Measurements from ENCODE around the gene SLC25A41.

The SLC25A41 gene

DNA sequence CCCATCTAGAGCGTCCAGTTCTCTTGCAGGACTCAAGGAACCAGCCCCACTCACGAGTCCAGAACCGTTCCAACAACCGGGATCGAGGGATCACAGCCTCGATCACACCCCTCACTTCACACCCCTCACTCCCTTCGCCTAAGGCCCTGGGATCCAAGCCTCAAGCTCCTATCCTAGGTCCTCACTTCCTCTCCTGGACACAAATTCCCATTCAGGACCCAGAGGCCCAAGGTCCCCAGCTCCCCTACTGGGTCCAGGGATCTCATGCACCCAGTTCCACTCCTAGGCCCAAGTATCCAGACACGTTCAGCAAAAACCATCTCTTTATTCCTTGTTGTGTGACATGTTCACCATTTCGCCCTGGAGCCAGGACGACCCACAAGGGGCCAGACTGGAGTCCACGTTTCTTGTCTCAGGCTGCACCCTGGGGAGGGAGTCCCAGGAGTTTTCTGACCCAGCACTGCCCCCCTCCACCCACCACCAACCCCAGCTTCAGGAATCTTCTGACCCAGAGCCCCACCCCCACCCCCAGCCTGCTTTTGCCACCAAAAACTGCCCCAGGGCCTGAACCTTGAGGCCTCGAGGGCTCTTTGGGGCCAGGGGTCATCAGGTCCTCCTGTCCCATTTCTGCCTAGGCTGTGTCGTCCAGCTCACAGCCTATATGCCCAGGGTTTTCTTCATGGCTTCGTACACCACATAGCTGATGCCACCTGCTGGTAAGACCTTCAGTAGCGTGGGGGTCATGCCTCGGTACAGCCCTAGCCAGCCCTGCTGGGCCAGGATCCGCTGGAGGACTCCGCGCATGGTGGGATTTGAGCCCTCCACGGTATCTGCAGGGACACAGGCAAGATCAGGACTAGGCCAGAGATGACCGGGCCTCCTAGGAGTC is 7.6 kb downstream of the SLC25A41 start:
- no peak for DNase-seq

- peak; percentile 99 for DNase-seq
Measured at GRCh38 chr19:6424939-6425731, 8.4 kb downstream of the SLC25A41 start.

DNA sequence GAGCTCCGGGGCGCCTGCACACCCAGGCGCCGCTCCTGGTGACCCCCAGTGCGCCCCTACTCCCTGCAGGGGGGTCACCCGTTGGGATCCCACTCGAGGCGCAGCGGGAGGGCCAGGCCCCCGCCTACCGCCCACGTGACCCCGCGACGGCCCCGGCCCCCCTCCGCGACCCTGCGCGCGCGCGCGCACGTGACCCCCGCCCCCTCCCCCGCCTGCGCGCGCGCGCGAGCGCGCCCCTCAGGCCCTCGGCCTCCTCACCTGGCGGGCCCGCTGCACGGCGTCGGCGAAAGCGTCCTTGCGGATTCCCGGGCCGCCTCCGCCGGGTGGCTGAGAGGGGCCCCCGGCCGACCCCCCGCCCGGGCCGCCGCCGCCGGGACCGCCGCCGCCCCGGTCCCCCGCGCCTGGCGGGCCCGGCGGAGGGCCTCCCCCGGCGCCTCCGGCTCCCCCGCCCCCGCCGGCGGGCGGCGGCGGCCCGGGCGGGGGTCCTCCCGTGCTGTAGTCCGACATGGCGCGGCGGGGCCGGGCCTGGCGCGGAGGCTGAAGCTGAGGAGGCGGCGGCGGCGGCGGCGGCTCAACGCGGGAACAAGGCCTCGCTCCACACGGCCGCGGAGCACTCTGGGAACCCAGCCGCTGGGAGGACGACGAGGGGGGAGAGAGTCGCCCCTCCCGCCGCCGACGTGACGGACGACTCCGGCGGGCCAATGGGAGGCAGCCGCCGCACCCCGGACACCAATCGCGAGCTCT is 9.2 kb downstream of the SLC25A41 start, which contains the start of gene KHSRP:
Gene KHSRP (minus strand): TSS at position 617 of the 744 bp plus-strand sequence. CDS start 110 bp downstream, at position 507.
- DNase-seq, result peak; percentile 27

GRCh38 chr19:6423499-6424194 is 9.9 kb downstream of the SLC25A41 start:
- DNase-seq, result no peak

- no peak for DNase-seq
Measured at GRCh38 chr19:6421075-6422014, 12.2 kb downstream of the SLC25A41 start.

- DNase-seq, result no peak
Measured at GRCh38 chr19:6418562-6418932, 15.0 kb downstream of the SLC25A41 start.

GRCh38 chr19:6417713-6418561 is 15.6 kb downstream of the SLC25A41 start:
- no peak for DNase-seq

DNA sequence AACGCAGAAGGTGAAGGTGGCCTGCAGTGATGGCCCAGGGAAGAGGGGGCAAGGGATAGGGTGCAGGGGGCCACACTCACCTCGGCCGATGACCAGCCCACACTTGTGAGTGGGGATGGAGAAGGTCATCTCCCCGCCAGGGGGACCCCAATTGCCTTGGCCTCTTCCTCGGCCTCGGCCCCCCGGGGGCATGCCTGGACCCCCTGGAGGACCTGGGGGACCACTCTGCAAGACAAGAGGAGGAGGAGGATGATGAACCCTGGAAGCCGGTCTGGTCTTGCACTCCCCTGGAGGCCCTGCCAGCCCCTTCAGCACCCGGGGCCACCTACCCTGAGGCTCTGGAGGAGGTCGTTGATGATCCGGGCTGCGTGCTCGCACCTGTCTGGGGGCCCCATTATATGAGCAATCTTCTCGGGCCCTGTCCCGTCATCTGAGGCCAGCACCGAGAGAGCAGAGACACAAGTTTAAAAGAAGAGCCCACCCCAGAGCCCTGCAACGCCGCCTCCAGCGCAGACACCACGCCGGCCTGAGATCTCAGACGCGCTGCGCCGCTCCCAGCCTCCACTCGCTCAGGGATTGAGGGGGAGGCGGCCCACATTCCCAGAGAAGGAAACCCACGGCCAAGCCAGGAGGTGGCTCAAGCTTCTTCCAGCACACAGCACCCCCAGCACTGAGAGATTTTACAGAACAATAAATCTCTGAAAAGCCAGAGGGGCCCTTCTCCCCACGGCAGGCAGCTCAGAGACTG is 16.7 kb downstream of the SLC25A41 start:
- DNase-seq, result no peak

GRCh38 chr19:6415591-6416190 is 17.9 kb downstream of the SLC25A41 start:
- no peak for DNase-seq

DNA sequence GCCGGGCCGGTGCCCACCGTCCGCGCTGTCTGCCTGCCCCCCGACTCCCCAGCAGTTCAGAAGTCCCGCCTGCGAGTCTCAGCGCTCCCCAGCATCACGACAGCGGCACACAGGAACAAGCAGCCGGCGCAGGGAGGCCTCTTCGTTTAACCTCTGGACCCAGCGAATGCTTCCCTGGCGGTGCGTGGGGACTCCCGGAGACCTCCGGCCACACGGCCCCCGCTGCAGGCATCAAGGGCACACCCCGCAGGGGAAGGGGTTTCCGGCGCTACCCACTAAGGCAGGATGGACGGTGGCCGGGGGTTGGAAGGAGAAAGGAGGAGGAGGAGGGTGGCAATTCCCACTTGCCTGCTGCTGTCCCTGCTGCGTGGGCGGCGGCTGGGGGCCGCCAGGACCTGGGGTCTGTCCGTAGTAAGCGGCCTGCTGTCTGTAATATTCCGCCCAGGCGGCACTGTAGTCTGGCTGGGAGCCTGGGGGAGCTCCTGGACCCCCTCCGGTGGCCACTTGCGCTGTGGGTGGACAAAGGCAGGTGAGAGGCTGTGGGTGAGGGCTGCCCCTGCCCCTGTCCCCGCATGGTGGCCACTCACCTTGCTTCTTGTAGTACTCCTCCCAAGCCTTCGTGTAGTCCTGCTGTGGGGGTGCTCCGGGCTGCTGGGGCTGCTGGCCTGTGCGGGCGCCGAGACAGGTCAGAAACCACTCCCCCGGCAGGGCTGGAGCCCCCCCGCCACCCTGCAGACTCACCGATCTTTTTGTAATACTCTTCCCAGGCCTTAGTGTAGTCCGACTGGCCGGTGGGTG is 18.6 kb downstream of the SLC25A41 start:
- DNase-seq, result no peak

DNA sequence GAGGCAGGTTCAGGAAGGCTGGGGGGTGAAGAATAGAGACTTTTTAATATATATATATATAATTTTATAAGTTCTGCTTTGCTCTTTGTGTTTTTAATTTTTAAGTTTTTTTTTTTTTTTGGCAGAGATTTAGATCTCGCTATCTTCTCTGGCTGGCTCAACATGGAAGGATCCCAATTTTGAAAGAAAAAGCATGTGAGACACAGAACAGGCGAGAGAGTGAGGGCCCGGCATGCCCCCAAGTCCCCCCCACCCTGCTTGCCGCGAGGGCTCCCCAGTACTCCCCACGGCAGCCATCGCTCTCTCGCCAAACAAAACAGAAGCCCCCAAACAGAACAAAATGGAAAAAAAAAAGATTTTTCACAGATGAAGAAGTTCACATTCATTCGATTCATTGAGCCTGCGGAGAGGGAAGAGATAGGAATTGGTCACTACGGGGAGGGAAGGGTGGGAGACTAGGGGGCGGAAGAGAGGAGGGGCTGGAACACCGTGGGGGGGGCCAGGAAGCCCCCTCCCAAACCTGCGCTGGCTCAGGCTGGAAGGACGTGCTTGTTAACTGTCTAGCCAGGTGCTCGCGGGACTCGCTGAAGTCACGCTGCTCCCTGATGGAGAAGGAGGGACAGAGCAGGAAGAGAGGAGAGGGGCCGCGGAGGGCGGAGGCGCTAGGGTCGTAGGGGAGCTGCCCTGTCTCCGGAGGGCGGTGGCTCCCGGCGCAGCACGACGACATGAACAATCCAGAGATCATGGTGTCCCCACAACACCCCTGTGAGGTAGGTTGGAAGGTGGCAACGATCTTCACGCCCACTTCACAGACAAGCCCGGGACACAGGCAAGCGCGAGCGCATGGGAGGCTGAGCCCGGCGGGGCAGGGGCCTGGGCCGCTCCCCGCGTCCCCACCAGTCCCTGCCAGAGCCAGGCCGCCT is 19.6 kb downstream of the SLC25A41 start:
- DNase-seq, result no peak

GRCh38 chr19:6413291-6413690 is 20.3 kb downstream of the SLC25A41 start:
- no peak for DNase-seq

DNA sequence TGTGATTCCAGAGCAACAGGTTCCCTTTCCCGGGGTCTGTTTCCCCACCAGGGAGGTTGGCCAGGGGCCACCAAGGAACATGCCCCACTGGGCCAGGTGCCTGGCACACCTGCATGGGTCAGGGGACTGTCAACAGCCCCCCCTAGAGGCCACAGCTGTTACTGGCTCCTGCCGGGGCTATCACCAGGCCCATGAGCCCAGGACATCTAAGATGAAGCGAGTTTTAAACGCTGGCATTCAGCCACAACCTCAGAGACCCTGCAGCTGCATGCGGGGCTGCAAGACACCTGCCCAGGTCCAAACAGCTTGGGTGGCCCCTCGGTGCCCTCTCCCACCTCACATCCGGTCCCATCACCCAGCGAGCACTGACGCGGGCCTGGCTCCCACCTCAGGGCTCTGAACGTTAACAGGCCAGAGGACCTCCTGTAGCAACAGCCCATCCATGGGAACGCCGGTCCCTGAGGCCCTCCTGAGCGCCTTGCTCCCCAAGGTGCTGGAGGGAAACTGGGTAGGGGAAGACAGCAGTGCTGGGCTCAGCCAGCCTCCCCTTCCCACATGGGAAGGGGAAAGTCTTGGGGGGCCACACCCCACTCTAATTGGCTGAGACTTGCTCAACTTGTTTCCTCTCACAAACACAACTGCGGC is 21.0 kb downstream of the SLC25A41 start:
- DNase-seq, result peak; percentile 13

- no peak for DNase-seq
Measured at GRCh38 chr19:6412061-6412446, 21.5 kb downstream of the SLC25A41 start.

DNA sequence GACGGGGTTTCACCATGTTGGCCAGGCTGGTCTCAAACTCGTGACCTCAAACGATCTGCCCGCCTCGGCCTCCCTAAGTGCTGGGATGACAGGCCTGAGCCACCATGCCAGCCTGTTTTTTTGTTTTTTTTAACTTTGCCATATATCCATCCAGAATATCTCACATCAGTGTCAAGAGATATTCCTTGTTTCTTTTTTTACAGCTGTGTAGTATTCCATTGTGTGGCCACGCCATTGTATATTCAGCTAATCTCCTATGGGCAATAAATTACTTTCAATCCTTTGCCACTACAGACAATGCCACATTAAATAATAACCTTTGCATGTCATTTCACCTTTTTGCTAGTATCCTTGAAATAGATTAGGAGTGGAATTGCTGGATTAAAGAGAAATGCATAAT is 24.2 kb downstream of the SLC25A41 start:
- DNase-seq, result no peak

- DNase-seq, result no peak
Measured at GRCh38 chr19:6406401-6406800, 27.2 kb downstream of the SLC25A41 start.
